Right lobe of liver (tissue), 4 donors: ENCODE results near the gene ASB7.

Experiments used
- POLR2A ChIP-seq: fragments of 450-650 bp; IDR thresholded peaks from one replicate; pipeline ENCODE4 v1.6.1; 2017; ENCODE audit warnings: antibody characterized with exemption, mild to moderate bottlenecking
- TF ChIP-seq, protein P1 (sequence below), 4 donors: fragments of 200-600 bp in 3 of 4; fragments of 450-650 bp in 1 of 4; IDR thresholded peaks; one replicate each; pipeline versions ENCODE4 v1.5.1 to v1.8.0; 2016 to 2022; ENCODE audit warnings: antibody characterized with exemption in 4 of 4, mild to moderate bottlenecking in 2 of 4
- donor health status: DM: no; HTN: no; CAD: no.
- donor health status: DM: no; HTN: no; CAD: no.
- donor health status: DM: no; HTN: yes; CAD: no.

DNA sequence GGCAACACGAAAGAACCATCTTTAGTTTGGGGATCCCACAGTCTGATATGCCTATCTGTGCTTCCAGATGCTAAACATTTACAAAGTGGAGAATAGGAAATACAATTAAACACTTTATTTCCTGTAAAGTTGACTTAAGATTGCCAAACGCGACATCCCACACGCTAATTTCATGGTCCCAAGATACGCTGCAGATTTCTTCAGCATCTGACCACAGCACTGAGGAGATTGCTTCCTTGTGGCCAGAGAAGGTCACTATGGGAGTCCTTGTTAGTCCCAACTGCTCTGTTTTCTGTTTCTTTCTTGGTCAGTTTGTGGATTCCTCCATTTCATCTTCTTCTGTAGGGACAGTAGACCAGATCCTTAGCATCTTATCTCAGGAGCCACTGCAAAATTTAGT lies 43.3 kb downstream of the ASB7 start:
- TF ChIP-seq, protein P1, sequence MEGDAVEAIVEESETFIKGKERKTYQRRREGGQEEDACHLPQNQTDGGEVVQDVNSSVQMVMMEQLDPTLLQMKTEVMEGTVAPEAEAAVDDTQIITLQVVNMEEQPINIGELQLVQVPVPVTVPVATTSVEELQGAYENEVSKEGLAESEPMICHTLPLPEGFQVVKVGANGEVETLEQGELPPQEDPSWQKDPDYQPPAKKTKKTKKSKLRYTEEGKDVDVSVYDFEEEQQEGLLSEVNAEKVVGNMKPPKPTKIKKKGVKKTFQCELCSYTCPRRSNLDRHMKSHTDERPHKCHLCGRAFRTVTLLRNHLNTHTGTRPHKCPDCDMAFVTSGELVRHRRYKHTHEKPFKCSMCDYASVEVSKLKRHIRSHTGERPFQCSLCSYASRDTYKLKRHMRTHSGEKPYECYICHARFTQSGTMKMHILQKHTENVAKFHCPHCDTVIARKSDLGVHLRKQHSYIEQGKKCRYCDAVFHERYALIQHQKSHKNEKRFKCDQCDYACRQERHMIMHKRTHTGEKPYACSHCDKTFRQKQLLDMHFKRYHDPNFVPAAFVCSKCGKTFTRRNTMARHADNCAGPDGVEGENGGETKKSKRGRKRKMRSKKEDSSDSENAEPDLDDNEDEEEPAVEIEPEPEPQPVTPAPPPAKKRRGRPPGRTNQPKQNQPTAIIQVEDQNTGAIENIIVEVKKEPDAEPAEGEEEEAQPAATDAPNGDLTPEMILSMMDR (IDR thresholded peaks at IDR 0.05) = no peak
- no peak for TF ChIP-seq POLR2A
